A204.1 (cell line): ENCODE measurements around the gene GALK2.
"Not testable (repeated sequence)": the region's sequence is repeated elsewhere in the genome, so short reads cannot be mapped to it uniquely, and the experiment has no call there.

Source experiments
- FAIRE-seq: peaks from 2 replicates; lab custom pipeline; 2012; peaks lifted over from hg19 to GRCh38; lab: Jason Lieb, UNC

The GALK2 gene

GRCh38 chr15:49223536-49224274 lies 53.7 kb downstream of the GALK2 start:
- no peak for FAIRE-seq

- no peak for FAIRE-seq
Observed at GRCh38 chr15:49225572-49226281, 55.7 kb downstream of the GALK2 start.

DNA sequence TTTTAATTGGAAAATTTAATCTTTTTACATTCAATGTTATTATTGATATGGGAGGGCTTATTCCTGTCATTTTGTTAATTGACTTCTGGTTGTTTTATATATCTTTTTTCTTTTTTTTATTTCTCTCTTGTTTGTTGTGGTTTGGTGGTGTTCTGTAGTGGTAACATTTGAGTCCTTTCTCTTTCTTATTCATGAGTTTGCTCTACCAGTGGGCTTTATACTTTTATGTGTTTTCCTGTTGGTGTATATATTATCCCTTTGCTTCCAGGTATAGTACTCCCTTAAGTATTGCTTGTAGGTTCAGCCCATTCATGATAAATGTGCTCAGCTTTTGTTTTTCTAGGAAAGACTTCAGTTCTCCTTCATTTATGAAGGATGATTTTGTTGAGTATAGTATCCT lies 57.6 kb downstream of the GALK2 start:
- FAIRE-seq = no peak

GRCh38 chr15:49229922-49230321 lies 59.9 kb downstream of the GALK2 start:
- no peak for FAIRE-seq

DNA sequence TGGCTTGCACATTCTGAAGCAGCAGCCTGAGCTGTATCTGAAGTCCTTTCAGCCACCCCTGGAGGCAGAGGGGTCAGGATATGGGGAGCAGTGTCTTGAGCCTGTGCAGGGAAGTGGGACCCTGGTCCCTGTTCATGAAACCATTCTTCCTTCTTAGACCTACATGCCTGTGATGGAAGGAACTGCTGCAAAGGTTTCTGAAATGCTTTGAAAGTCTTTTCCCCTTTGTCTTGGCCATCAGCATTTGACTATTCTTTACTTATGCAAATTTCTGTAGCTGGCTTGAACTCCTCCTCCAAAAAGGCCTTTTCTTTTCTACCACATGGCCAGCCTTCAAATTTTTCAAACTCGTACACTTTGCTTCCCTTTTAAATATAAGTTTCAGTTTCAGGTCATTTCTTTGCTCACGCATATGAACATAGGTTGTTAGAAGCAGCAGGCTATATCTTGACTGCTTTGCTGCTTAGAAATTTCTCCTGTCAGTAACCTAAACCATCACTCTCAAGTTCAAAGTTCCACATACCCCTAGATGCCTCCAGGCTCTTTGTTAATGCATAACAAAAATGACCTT lies 62.3 kb downstream of the GALK2 start:
- no peak for FAIRE-seq

GRCh38 chr15:49235446-49236124 lies 65.5 kb downstream of the GALK2 start:
- FAIRE-seq = peak; percentile 76

GRCh38 chr15:49236869-49237268 lies 66.8 kb downstream of the GALK2 start:
- FAIRE-seq = no peak

- FAIRE-seq = no peak
Observed at GRCh38 chr15:49238342-49238741, 68.3 kb downstream of the GALK2 start.

- FAIRE-seq = no peak
Observed at GRCh38 chr15:49239105-49239504, 69.1 kb downstream of the GALK2 start.

DNA sequence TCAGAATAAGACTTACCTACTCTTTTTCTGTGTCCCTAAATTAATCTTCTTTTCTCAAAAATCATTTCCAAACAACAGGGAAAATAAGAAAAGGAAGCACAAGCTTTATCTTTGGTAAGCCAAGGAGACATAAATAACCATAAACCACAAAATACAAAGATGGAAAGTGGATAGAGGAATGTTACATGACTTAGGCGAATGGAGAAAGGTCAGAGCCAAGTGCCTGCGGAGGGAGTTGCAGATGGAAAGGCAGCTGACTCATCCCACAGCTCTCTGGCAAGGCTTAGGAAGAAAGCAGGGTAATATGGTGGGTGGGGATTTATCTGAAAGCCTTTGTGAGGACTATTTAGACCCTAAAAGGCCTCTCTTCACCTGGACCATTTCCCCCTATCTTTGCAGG lies 72.8 kb downstream of the GALK2 start:
- FAIRE-seq = no peak

GRCh38 chr15:49247556-49248110 lies 77.6 kb downstream of the GALK2 start:
- no peak for FAIRE-seq

DNA sequence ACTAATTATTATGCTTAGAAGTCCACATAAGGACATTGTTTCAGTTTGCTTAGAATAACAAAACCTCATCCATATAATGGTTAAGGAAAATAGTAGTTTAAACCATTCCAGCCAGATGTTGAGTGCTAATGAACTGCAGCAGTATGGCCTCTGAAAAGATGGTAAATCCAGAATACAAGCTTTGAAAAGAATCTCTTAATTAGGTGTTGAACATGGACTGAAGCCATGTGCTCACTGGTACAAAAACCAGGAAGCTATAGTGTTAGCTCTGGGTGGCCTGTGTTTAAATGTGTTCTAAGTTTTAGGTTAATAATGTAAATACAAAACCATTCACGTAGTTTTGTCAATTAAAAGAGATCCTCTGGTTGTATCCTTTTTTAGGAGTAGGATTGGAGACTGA lies 78.2 kb downstream of the GALK2 start:
- no peak for FAIRE-seq

GRCh38 chr15:49255966-49256759 lies 86.1 kb downstream of the GALK2 start:
- no peak for FAIRE-seq

GRCh38 chr15:49265117-49265516 lies 95.1 kb downstream of the GALK2 start:
- FAIRE-seq = not testable (repeated sequence)

- FAIRE-seq = no peak
Observed at GRCh38 chr15:49265911-49266310, 95.9 kb downstream of the GALK2 start.

GRCh38 chr15:49270541-49271421 lies 100.7 kb downstream of the GALK2 start:
- no peak for FAIRE-seq

DNA sequence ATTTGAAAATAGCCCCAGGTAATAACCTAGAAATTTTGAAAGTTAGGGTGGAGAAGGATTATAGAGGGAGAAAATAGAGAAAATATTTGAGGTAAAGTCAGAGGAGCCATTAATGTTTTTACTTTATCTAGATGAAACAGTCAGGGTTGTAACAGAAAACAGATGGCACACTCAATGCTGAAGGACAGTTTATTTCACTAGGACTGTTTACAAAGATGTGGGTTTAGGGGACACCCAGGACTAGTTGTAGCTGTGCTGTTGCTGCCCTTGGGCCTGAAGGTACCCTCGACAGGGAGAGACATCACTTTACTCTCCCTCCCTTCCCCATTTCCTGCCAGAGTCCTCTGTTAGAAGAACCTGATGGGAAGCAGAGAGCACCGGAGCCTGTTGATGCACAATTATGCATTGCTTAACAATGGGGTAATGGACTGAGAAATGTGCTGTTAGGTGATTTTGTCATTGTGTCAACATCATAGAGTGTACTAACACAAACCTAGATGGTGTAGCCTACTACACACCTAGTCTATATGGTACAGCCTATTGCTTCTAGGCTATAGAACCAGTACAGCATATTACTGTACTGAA lies 103.8 kb downstream of the GALK2 start:
- FAIRE-seq = no peak

GRCh38 chr15:49278751-49279150 lies 108.7 kb downstream of the GALK2 start:
- FAIRE-seq = no peak

DNA sequence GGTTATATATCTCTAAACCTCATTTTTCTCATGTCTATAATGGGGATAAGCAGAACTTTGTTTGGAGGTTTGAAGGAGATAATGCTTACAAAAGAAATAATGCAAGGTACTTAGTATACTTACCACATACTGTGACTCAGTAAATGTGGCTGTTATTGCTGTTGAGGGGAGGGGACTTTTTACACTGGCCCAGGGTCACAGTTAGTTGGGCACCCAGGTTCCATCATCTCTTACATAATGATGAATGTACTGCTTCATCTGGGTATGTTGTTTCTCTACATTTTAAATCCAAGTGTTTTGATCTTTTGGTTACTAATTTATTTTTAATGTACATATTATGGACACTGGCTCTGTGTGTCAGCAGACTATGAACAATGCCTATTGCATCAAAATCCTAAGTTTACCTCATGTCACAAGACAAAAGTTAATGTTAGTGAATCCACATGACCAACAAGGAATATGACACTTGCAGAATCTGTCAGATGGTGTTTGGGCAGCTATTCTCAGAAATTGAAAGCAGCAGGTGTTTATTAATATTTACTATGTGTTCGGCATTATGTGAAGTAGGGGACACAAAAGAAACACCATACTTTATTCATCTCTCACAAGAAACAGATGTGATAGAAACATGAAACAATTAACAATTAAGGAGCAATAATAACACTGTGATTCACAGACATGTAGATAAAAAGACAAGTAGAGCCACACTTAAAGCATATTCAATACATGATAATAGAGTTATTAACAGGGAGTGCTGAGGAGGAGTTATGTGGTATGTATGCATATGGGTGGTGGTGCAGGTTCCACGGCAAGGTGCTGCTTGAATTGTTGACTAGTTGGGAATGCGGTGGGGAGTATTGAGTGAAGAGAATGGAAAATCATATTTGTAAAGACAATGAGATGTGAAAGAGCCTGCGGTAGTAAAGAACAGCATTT lies 109.7 kb downstream of the GALK2 start:
- FAIRE-seq = no peak
